CD14-positive monocyte (primary cell): Measurements from ENCODE around the gene PANX1. TPM values are rescaled to one million over a fixed set of nuclear protein-coding genes. Genes with fewer than 3 reads are reported as not detected.
"Not testable (repeated sequence)": the region's sequence is repeated elsewhere in the genome, so short reads cannot be mapped to it uniquely, and the experiment has no call there.

Experiments used
- DNase-seq, 3 donors: peaks; one replicate each; pipeline ENCODE4 v3.0.0-alpha.2; 2011 to 2022
- H2AFZ ChIP-seq: 2 replicates; pipeline ENCODE4 v1.6.0; 2012; ENCODE audit warnings: mild to moderate bottlenecking, low read depth, low read length, inconsistent platforms; ENCODE audit not compliant: insufficient read depth, poor library complexity, severe bottlenecking
- H3K27ac ChIP-seq, 2 donors: 1 replicate in 1 of 2; 2 replicates in 1 of 2; pipeline ENCODE4 v1.5.1; 2012 to 2013; ENCODE audit warnings: low read length in 2 of 2, control low read depth in 1 of 2, inconsistent platforms in 1 of 2, low read depth in 1 of 2, mild to moderate bottlenecking in 1 of 2
- H3K27me3 ChIP-seq, 2 donors: one replicate each; pipeline versions ENCODE4 v1.6.0 to v1.6.1; 2011 to 2013; ENCODE audit warnings: low read length in 2 of 2; ENCODE audit not compliant: control insufficient read depth in 2 of 2, insufficient read depth in 2 of 2
- H3K36me3 ChIP-seq, 2 donors: replicated peaks in 1 of 2; 1 replicate in 1 of 2; 2 replicates in 1 of 2; pipeline versions ENCODE4 v1.5.1 to v1.6.1; 2012 to 2013; ENCODE audit warnings: low read length in 2 of 2, control low read depth in 1 of 2, inconsistent platforms in 1 of 2, mild to moderate bottlenecking in 1 of 2; ENCODE audit not compliant: insufficient read depth in 2 of 2, control insufficient read depth in 1 of 2
- H3K4me1 ChIP-seq, 2 donors: 1 replicate in 1 of 2; 2 replicates in 1 of 2; pipeline versions ENCODE4 v1.5.1 to v1.6.1; 2012 to 2013; ENCODE audit warnings: low read length in 2 of 2, control low read depth in 1 of 2, inconsistent platforms in 1 of 2, mild to moderate bottlenecking in 1 of 2, moderate library complexity in 1 of 2; ENCODE audit not compliant: insufficient read depth in 2 of 2, control insufficient read depth in 1 of 2
- H3K4me2 ChIP-seq: replicated peaks from 2 replicates; pipeline ENCODE3; 2012; ENCODE audit warnings: low read length, moderate library complexity, mild to moderate bottlenecking; ENCODE audit not compliant: poor library complexity, severe bottlenecking; ENCODE audit errors: extremely low read depth
- H3K4me3 ChIP-seq, 3 experiments: fragments of 200-600 bp in 1 of 3; sonication (generic) in 1 of 3; replicated peaks in 1 of 3; 1 replicate in 2 of 3; 2 replicates in 1 of 3; pipeline ENCODE4 v1.5.1; 2011 to 2013; ENCODE audit warnings: low read length in 3 of 3, mild to moderate bottlenecking in 3 of 3, control low read depth in 2 of 3, low read depth in 2 of 3, inconsistent platforms in 1 of 3, moderate library complexity in 1 of 3
- H3K79me2 ChIP-seq: 2 replicates; pipeline ENCODE4 v1.6.0; 2012; ENCODE audit warnings: mild to moderate bottlenecking, control low read depth, inconsistent platforms, low read length, moderate library complexity; ENCODE audit not compliant: insufficient read depth
- H3K9ac ChIP-seq: 2 replicates; pipeline ENCODE4 v1.6.0; 2017; ENCODE audit warnings: low read length, mild to moderate bottlenecking; ENCODE audit not compliant: insufficient read depth, poor library complexity, severe bottlenecking
- H3K9me3 ChIP-seq, 2 donors: replicated peaks in 1 of 2; 1 replicate in 1 of 2; 2 replicates in 1 of 2; pipeline versions ENCODE4 v1.5.1 to v1.6.1; 2012 to 2013; ENCODE audit warnings: low read length in 2 of 2, control low read depth in 1 of 2; ENCODE audit not compliant: control insufficient read depth in 1 of 2, insufficient read depth in 1 of 2
- H4K20me1 ChIP-seq: 2 replicates; pipeline ENCODE4 v1.6.0; 2012; ENCODE audit warnings: mild to moderate bottlenecking, low read length, control low read depth, moderate library complexity; ENCODE audit not compliant: insufficient read depth
- H3K27ac Mint-ChIP-seq, 7 donors: one replicate each; pipeline ENCODE4 v1.8.0; 2020; ENCODE audit warnings: mild to moderate bottlenecking in 7 of 7, mixed read lengths in 7 of 7, moderate library complexity in 6 of 7, inconsistent platforms in 2 of 7
- H3K27me3 Mint-ChIP-seq, 3 donors: one replicate each; pipeline ENCODE4 v1.8.0; 2021 to 2022; ENCODE audit warnings: low read depth in 3 of 3, mild to moderate bottlenecking in 3 of 3, mixed read lengths in 3 of 3, moderate library complexity in 3 of 3, inconsistent platforms in 1 of 3
- H3K36me3 Mint-ChIP-seq, 2 donors: one replicate each; pipeline ENCODE4 v1.8.0; 2020; ENCODE audit warnings: mixed read lengths in 2 of 2, inconsistent platforms in 1 of 2, mild to moderate bottlenecking in 1 of 2
- H3K4me1 Mint-ChIP-seq: one replicate; pipeline ENCODE4 v1.8.0; 2020; ENCODE audit warnings: mild to moderate bottlenecking, mixed read lengths
- H3K4me3 Mint-ChIP-seq, 2 donors: one replicate each; pipeline ENCODE4 v1.8.0; 2020; ENCODE audit warnings: mild to moderate bottlenecking in 2 of 2, mixed read lengths in 2 of 2, moderate library complexity in 1 of 2
- H3K9me3 Mint-ChIP-seq, 7 donors: one replicate each; pipeline ENCODE4 v1.8.0; 2020 to 2022; ENCODE audit warnings: mixed read lengths in 7 of 7, mild to moderate bottlenecking in 6 of 7, moderate library complexity in 6 of 7, inconsistent platforms in 2 of 7
- CTCF ChIP-seq: fragments of 200-600 bp; IDR thresholded peaks from one replicate; pipeline ENCODE4 v1.8.0; 2022; ENCODE audit warnings: antibody characterized with exemption, mild to moderate bottlenecking
- WGBS: methylation state at CpG from one replicate; pipeline ENCODE4 v1.1.5; 2013; ENCODE audit warnings: missing lambda C conversion rate; ENCODE audit not compliant: insufficient coverage; 5-methylcytosine and 5-hydroxymethylcytosine counted together
- intact Hi-C, 2 donors: fragments of 100-400 bp; cut with micrococcal nuclease; formaldehyde crosslinking; loops; one replicate each; pipeline versions ENCODE4 v1.15.0 to v1.15.1; 2023
- polyA plus RNA-seq, 3 donors: library from polyadenylated mRNA; depleted of rRNA in 1 of 3; unstranded in 2 of 3; stranded (reverse) in 1 of 3; fragments of 300-500 nt in 2 of 3; fragments of >200 nt in 1 of 3; fragmentation: Illumina TruSeq in 2 of 3; gene quantifications; 1 replicate in 2 of 3; 2 replicates in 1 of 3; pipeline ENCODE4 v1.2.3, GENCODE V29; 2012 to 2021

Gene PANX1
- polyA plus RNA-seq, 3 donors = 6.9 to 15.7 (median 12.7) TPM

GRCh38 chr11:94117197-94117574 lies 11.5 kb upstream of the PANX1 start:
- no peak overlapping the region for H2AFZ ChIP-seq
- H4K20me1 ChIP-seq = no peaks in the 10 kb centered on the region
- no peak overlapping the region for H3K27ac ChIP-seq
- intact Hi-C loops = no loop called here
- no peak overlapping the region for H3K27ac Mint-ChIP-seq
- peaks cover 0 to 3% of the 10 kb centered on the region in 2 donors for H3K9me3 ChIP-seq
- no peak overlapping the region for H3K4me2 ChIP-seq
- DNase-seq = no peak
- H3K36me3 ChIP-seq = no peaks in the 10 kb centered on the region
- no peaks in the 10 kb centered on the region for H3K4me1 Mint-ChIP-seq
- H3K4me3 ChIP-seq = no peak overlapping the region
- H3K36me3 Mint-ChIP-seq = no peaks in the 10 kb centered on the region
- TF ChIP-seq CTCF = no peak
- no peaks in the 10 kb centered on the region for H3K79me2 ChIP-seq
- H3K9me3 Mint-ChIP-seq = peaks cover 0 to 17% (median 6%) of the 10 kb centered on the region in 7 donors
- H3K9ac ChIP-seq = no peak overlapping the region
- peaks cover 0 to 6% (median 4%) of the 10 kb centered on the region in 3 donors for H3K27me3 Mint-ChIP-seq
- no peaks in the 10 kb centered on the region for H3K27me3 ChIP-seq
- no peaks in the 10 kb centered on the region for H3K4me1 ChIP-seq
- WGBS = no CpG with 5 or more reads among the region's 1 CpG
- H3K4me3 Mint-ChIP-seq = no peak overlapping the region

GRCh38 chr11:94117871-94118270 lies 10.8 kb upstream of the PANX1 start:
- Histone ChIP-seq H2AFZ (no peak overlapping the region), H3K36me3 (no peaks in the 10 kb centered on the region), H3K9me3 (peaks cover 0 to 3% of the 10 kb centered on the region in 2 donors), H3K4me3 (no peak overlapping the region), H4K20me1 (no peaks in the 10 kb centered on the region), H3K4me2 (no peak overlapping the region), H3K79me2 (no peaks in the 10 kb centered on the region), H3K4me1 (no peaks in the 10 kb centered on the region), H3K27me3 (no peaks in the 10 kb centered on the region), H3K9ac (no peak overlapping the region), H3K27ac (no peak overlapping the region)
- Mint-ChIP-seq H3K4me3 (no peak overlapping the region), H3K27ac (no peak overlapping the region), H3K9me3 (peaks cover 0 to 19% (median 6%) of the 10 kb centered on the region in 7 donors), H3K36me3 (no peaks in the 10 kb centered on the region), H3K4me1 (no peaks in the 10 kb centered on the region), H3K27me3 (peaks cover 0 to 6% (median 4%) of the 10 kb centered on the region in 3 donors)
- intact Hi-C loops = no loop called here
- DNase-seq = no peak
- no peak for TF ChIP-seq CTCF

- H3K9ac ChIP-seq, H3K27ac ChIP-seq, H2AFZ ChIP-seq, H3K36me3 Mint-ChIP-seq, DNase-seq, H3K4me1 Mint-ChIP-seq, intact Hi-C loops, H3K4me3 ChIP-seq, H3K4me3 Mint-ChIP-seq, H3K36me3 ChIP-seq, H3K4me1 ChIP-seq, H3K9me3 ChIP-seq, H3K79me2 ChIP-seq, H4K20me1 ChIP-seq, H3K27me3 Mint-ChIP-seq, H3K27me3 ChIP-seq, H3K27ac Mint-ChIP-seq, H3K4me2 ChIP-seq: not testable (repeated sequence)
- 94% methylated on average over 4 of the region's 6 CpGs for WGBS
- H3K9me3 Mint-ChIP-seq = peaks cover 3 to 27% (median 11%) of the 10 kb centered on the region in 7 donors
Measured at GRCh38 chr11:94119676-94120075, 9.0 kb upstream of the PANX1 start.
